Adrenal gland (tissue), 5 donors: ENCODE measurements around the gene BBLN.

Experiments used
- CTCF ChIP-seq, 6 experiments: fragments of 450-650 bp in 4 of 6; fragments of 200-600 bp in 2 of 6; sonication (generic) in 1 of 6; IDR thresholded peaks; 1 replicate in 5 of 6; 2 replicates in 1 of 6; pipeline versions ENCODE4 v1.5.1 to v1.8.0; 2016 to 2021; ENCODE audit warnings: antibody characterized with exemption in 6 of 6, mild to moderate bottlenecking in 2 of 6, moderate library complexity in 1 of 6
- POLR2A ChIP-seq, 2 donors: fragments of 450-650 bp; IDR thresholded peaks; one replicate each; pipeline ENCODE4 v1.6.1; 2017; ENCODE audit warnings: antibody characterized with exemption in 2 of 2, mild to moderate bottlenecking in 2 of 2, moderate library complexity in 1 of 2
- donor health status: DM: no; HTN: no; CAD: no.

GRCh38 chr9:128205296-128205944, 45.4 kb downstream of the BBLN start:
- TF ChIP-seq CTCF (IDR thresholded peaks at IDR 0.05) (no peak), POLR2A (IDR thresholded peaks at IDR 0.05) (no peak)
